SK-N-SH (cell line): Measurements from ENCODE around the gene RAPGEF2. TPM values are rescaled to one million over a fixed set of nuclear protein-coding genes. Genes with fewer than 3 reads are reported as not detected.

ENCODE experiments used
- CTCF ChIA-PET: fragments of 300-600, 350-600 bp; formaldehyde crosslinking; extraction: SDS; loops from one replicate; lab custom pipeline; 2021; lab: Yijun Ruan, JAX
- POLR2A ChIA-PET: fragments of 350-600 bp; sonication (Branson Sonifier 250); formaldehyde crosslinking; extraction: SDS; loops from one replicate; lab custom pipeline; 2020; ENCODE audit warnings: antibody characterized with exemption, inconsistent platforms; lab: Yijun Ruan, JAX
- DNase-seq: peaks from one replicate; pipeline ENCODE4 v3.0.0; 2012
- H2AFZ ChIP-seq: fragments of 200-600 bp; sonication (generic); 2 replicates; pipeline ENCODE4 v1.8.1; 2016; ENCODE audit warnings: antibody characterized with exemption, mild to moderate bottlenecking, low read depth
- H3F3A ChIP-seq: fragments of 200-600 bp; sonication (generic); replicated peaks from 2 replicates; pipeline ENCODE3; 2016; ENCODE audit warnings: antibody characterized with exemption, mild to moderate bottlenecking; ENCODE audit not compliant: insufficient read depth
- H3K27ac ChIP-seq, 2 experiments: fragments of 200-500 bp in 1 of 2; fragments of 200-600 bp in 1 of 2; sonication (Bioruptor generic) in 1 of 2; sonication (generic), shearing (Covaris generic) in 1 of 2; 2 replicates each; pipeline versions ENCODE4 v1.5.1 to v1.6.1; 2014 to 2016; ENCODE audit warnings: low read depth in 2 of 2, inconsistent platforms in 1 of 2, low read length in 1 of 2, mild to moderate bottlenecking in 1 of 2, mixed read lengths in 1 of 2
- H3K27me3 ChIP-seq: fragments of 200-600 bp; sonication (generic), shearing (Covaris generic); 2 replicates; pipeline ENCODE4 v1.6.1; 2016; ENCODE audit warnings: mixed run types; ENCODE audit not compliant: insufficient read depth
- H3K36me3 ChIP-seq, 2 experiments: fragments of 200-500 bp in 1 of 2; fragments of 200-600 bp in 1 of 2; sonication (Bioruptor generic) in 1 of 2; sonication (generic) in 1 of 2; replicated peaks in 1 of 2; 2 replicates each; pipeline versions ENCODE3 to v1.5.1; 2014 to 2016; ENCODE audit warnings: low read length in 1 of 2, mild to moderate bottlenecking in 1 of 2; ENCODE audit not compliant: insufficient read depth in 2 of 2, control insufficient read depth in 1 of 2
- H3K4me1 ChIP-seq, 2 experiments: fragments of 200-500 bp in 1 of 2; fragments of 200-600 bp in 1 of 2; sonication (Bioruptor generic) in 1 of 2; sonication (generic), shearing (Covaris generic) in 1 of 2; 2 replicates each; pipeline versions ENCODE4 v1.5.1 to v1.6.1; 2014 to 2016; ENCODE audit warnings: low read depth in 1 of 2, low read length in 1 of 2, mixed run types in 1 of 2; ENCODE audit not compliant: insufficient read depth in 2 of 2, control insufficient read depth in 1 of 2
- H3K4me2 ChIP-seq: fragments of 200-600 bp; sonication (generic), shearing (Covaris generic); 2 replicates; pipeline ENCODE4 v1.6.1; 2017; ENCODE audit warnings: mixed run types
- H3K4me3 ChIP-seq, 2 experiments: fragments of 200-500 bp in 1 of 2; fragments of 200-600 bp in 1 of 2; sonication (Bioruptor generic) in 1 of 2; sonication (generic), shearing (Covaris generic) in 1 of 2; 2 replicates each; pipeline versions ENCODE4 v1.5.1 to v1.8.1; 2014 to 2016; ENCODE audit warnings: low read depth in 2 of 2, inconsistent platforms in 1 of 2, low read length in 1 of 2, mild to moderate bottlenecking in 1 of 2, mixed read lengths in 1 of 2, moderate library complexity in 1 of 2
- H3K79me2 ChIP-seq: fragments of 200-600 bp; sonication (generic); 2 replicates; pipeline ENCODE4 v1.8.1; 2017; ENCODE audit warnings: mild to moderate bottlenecking; ENCODE audit not compliant: insufficient read depth
- H3K9ac ChIP-seq: fragments of 200-600 bp; sonication (generic); 2 replicates; pipeline ENCODE4 v1.6.1; 2017; ENCODE audit warnings: mixed run types
- H3K9me2 ChIP-seq: fragments of 200-600 bp; sonication (generic); 2 replicates; pipeline ENCODE4 v1.6.1; 2017; ENCODE audit warnings: mixed run types
- H3K9me3 ChIP-seq: fragments of 200-600 bp; sonication (generic); 2 replicates; pipeline ENCODE4 v1.6.1; 2017; ENCODE audit warnings: mixed run types, mild to moderate bottlenecking, moderate library complexity
- H4K20me1 ChIP-seq: fragments of 200-600 bp; sonication (generic); 2 replicates; pipeline ENCODE4 v1.6.1; 2017; ENCODE audit warnings: mild to moderate bottlenecking, mixed run types; ENCODE audit not compliant: insufficient read depth
- ELF1 ChIP-seq: IDR thresholded peaks from 2 replicates; pipeline ENCODE4 v1.4.0; 2012
- NRF1 ChIP-seq: IDR thresholded peaks from 2 replicates; pipeline ENCODE4 v1.6.1; 2012; ENCODE audit warnings: low read depth, mild to moderate bottlenecking, low read length
- POLR2AphosphoS5 ChIP-seq: IDR thresholded peaks from 2 replicates; pipeline ENCODE4 v1.6.1; 2012; ENCODE audit warnings: low read depth, low read length
- TCF12 ChIP-seq: IDR thresholded peaks from 2 replicates; pipeline ENCODE4 v1.4.0; 2012
- YY1 ChIP-seq: IDR thresholded peaks from 2 replicates; pipeline ENCODE4 v1.4.0; 2012; ENCODE audit warnings: low read depth, mild to moderate bottlenecking
- WGBS: methylation state at CpG from one replicate; pipeline ENCODE4 v1.1.6; 2017; ENCODE audit warnings: low lambda C conversion rate; 5-methylcytosine and 5-hydroxymethylcytosine counted together
- polyA plus RNA-seq, 3 experiments: library from polyadenylated mRNA; depleted of rRNA; stranded (reverse); fragments of >200 nt; gene quantifications; 2 replicates each; pipeline ENCODE4 v1.2.3, GENCODE V29; 2012
- TF ChIP-seq, protein P1 (sequence below): fragments of 200-600 bp; sonication (generic); IDR thresholded peaks from 2 replicates; pipeline ENCODE4 v1.6.1; 2017; ENCODE audit warnings: antibody characterized with exemption, mild to moderate bottlenecking, moderate library complexity
- TF ChIP-seq, protein P2 (sequence below): fragments of 150-350 bp; IDR thresholded peaks from 2 replicates; pipeline ENCODE4 v1.6.1; 2016; ENCODE audit warnings: mild to moderate bottlenecking, low read depth, low read length
- TF ChIP-seq, protein P3 (sequence below): IDR thresholded peaks from 2 replicates; pipeline ENCODE4 v1.6.1; 2012; ENCODE audit warnings: mild to moderate bottlenecking, low read depth, low read length, moderate library complexity

Gene RAPGEF2
- polyA plus RNA-seq, 1 of the 3 experiments (the other 2 are of a cell fraction): 19.2 TPM

DNA sequence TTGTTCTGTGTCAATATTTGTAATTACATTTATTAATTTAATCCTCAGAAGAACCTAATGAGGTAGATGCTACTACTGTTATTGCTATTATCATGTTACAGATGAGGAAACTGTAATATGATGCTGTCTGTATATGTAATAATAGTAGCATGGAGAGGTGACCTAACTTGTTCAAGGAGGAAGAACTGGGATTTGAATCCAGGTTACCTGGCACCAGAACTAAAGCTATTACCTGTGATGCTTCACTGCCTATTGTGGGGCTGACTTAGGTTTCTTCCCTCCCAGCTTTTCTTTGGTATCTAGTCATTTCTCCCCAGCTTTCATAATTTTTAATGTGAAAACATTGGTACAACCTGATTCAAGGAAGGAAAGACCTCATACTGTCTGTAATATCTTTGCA, 43.6 kb downstream of the RAPGEF2 start (continued):
- TF ChIP-seq TCF12 (no peak), YY1 (no peak), ELF1 (no peak)
- TF ChIP-seq, protein P1, sequence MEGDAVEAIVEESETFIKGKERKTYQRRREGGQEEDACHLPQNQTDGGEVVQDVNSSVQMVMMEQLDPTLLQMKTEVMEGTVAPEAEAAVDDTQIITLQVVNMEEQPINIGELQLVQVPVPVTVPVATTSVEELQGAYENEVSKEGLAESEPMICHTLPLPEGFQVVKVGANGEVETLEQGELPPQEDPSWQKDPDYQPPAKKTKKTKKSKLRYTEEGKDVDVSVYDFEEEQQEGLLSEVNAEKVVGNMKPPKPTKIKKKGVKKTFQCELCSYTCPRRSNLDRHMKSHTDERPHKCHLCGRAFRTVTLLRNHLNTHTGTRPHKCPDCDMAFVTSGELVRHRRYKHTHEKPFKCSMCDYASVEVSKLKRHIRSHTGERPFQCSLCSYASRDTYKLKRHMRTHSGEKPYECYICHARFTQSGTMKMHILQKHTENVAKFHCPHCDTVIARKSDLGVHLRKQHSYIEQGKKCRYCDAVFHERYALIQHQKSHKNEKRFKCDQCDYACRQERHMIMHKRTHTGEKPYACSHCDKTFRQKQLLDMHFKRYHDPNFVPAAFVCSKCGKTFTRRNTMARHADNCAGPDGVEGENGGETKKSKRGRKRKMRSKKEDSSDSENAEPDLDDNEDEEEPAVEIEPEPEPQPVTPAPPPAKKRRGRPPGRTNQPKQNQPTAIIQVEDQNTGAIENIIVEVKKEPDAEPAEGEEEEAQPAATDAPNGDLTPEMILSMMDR: no peak

DNA sequence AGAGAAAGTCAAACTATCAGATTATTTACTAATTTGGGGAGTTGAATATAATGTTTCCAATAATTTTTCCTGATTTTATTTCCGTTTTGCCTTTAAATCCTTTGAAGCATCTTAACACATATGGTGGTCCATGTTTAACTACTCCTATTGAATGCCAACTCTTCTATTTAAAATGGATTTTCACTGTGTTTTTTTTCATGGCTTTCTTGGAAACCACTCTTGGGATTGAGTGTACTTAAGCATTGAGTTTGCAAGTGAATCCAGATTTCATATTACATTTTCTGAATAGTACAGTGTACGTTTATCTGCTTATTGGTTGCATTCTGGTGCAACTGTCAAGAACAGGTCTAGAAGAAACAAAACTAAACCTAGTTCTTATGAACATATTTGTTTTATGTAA, 45.6 kb downstream of the RAPGEF2 start:
- H3F3A ChIP-seq: no peaks in the 10 kb centered on the region
- H3K79me2 ChIP-seq: peaks cover 96% of the 10 kb centered on the region
- H3K9me3 ChIP-seq: no peaks in the 10 kb centered on the region
- ChIA-PET POLR2A (no interaction called here), CTCF (no interaction called here)
- H3K9ac ChIP-seq: no peak overlapping the region
- H3K4me2 ChIP-seq: no peak overlapping the region
- 94% methylated on average over 2 of the region's 2 CpGs for WGBS
- peaks cover 73% of the 10 kb centered on the region for H4K20me1 ChIP-seq
- H3K4me3 ChIP-seq: no peak overlapping the region
- no peak overlapping the region for H3K27ac ChIP-seq
- DNase-seq: no peak
- no peaks in the 10 kb centered on the region for H3K9me2 ChIP-seq
- H3K27me3 ChIP-seq: no peaks in the 10 kb centered on the region
- H3K36me3 ChIP-seq: no peaks in the 10 kb centered on the region
- H2AFZ ChIP-seq: no peak overlapping the region
- TF ChIP-seq POLR2AphosphoS5: no peak
- no peak for TF ChIP-seq NRF1
- H3K4me1 ChIP-seq: peaks cover 0 to 2% of the 10 kb centered on the region in 2 experiments; a peak in 3 of 4 replicates

DNA sequence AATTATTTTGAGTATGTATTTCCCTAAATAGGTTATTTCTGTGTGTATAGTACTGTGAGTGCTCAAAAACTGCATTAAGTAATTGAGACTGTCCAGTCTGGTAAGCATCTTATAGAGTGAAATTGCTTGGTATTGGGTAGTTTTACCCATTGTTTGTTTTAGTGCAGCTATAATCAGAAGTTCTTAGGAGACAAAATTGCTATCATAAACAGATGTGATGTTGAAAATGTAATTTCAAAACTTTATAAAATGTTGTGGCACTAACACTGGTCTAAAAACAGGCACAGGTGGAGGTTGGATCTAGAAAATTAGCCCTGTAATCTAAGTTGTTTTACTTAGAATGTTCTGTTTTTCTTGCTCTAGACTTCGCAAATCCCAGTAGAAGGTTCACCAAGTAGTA, 46.8 kb downstream of the RAPGEF2 start:
- peaks cover 96% of the 10 kb centered on the region for H3K79me2 ChIP-seq
- H3K9ac ChIP-seq: no peak overlapping the region
- no peaks in the 10 kb centered on the region for H3K9me2 ChIP-seq
- CTCF ChIA-PET: interaction anchor here (1.1 kb wide), 1 partner anchor 419 kb away, joined by 3 read pairs; no protein-coding TSS in a partner anchor
- 94% methylated on average over 1 of the region's 1 CpG for WGBS
- H3K36me3 ChIP-seq: no peaks in the 10 kb centered on the region
- no peaks in the 10 kb centered on the region for H3F3A ChIP-seq
- TF ChIP-seq, protein P2, sequence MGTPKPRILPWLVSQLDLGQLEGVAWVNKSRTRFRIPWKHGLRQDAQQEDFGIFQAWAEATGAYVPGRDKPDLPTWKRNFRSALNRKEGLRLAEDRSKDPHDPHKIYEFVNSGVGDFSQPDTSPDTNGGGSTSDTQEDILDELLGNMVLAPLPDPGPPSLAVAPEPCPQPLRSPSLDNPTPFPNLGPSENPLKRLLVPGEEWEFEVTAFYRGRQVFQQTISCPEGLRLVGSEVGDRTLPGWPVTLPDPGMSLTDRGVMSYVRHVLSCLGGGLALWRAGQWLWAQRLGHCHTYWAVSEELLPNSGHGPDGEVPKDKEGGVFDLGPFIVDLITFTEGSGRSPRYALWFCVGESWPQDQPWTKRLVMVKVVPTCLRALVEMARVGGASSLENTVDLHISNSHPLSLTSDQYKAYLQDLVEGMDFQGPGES: no peak
- TF ChIP-seq, protein P3, sequence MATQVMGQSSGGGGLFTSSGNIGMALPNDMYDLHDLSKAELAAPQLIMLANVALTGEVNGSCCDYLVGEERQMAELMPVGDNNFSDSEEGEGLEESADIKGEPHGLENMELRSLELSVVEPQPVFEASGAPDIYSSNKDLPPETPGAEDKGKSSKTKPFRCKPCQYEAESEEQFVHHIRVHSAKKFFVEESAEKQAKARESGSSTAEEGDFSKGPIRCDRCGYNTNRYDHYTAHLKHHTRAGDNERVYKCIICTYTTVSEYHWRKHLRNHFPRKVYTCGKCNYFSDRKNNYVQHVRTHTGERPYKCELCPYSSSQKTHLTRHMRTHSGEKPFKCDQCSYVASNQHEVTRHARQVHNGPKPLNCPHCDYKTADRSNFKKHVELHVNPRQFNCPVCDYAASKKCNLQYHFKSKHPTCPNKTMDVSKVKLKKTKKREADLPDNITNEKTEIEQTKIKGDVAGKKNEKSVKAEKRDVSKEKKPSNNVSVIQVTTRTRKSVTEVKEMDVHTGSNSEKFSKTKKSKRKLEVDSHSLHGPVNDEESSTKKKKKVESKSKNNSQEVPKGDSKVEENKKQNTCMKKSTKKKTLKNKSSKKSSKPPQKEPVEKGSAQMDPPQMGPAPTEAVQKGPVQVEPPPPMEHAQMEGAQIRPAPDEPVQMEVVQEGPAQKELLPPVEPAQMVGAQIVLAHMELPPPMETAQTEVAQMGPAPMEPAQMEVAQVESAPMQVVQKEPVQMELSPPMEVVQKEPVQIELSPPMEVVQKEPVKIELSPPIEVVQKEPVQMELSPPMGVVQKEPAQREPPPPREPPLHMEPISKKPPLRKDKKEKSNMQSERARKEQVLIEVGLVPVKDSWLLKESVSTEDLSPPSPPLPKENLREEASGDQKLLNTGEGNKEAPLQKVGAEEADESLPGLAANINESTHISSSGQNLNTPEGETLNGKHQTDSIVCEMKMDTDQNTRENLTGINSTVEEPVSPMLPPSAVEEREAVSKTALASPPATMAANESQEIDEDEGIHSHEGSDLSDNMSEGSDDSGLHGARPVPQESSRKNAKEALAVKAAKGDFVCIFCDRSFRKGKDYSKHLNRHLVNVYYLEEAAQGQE: no peak
- TF ChIP-seq, all 33 proteins: peak for 0
- peaks cover 0 to 2% of the 10 kb centered on the region in 2 experiments; a peak in 3 of 4 replicates for H3K4me1 ChIP-seq
- no peak overlapping the region for H3K4me3 ChIP-seq
- POLR2A ChIA-PET: no interaction called here
- no peak overlapping the region for H3K27ac ChIP-seq
- H4K20me1 ChIP-seq: peaks cover 72% of the 10 kb centered on the region
- DNase-seq: no peak
- H3K27me3 ChIP-seq: no peaks in the 10 kb centered on the region
- H3K9me3 ChIP-seq: no peaks in the 10 kb centered on the region
- H2AFZ ChIP-seq: no peak overlapping the region
- H3K4me2 ChIP-seq: no peak overlapping the region
